Liver (tissue), 3 donors: ENCODE results near the gene C5orf58.

ENCODE experiments used
- CTCF ChIP-seq: fragments of 150-350 bp; IDR thresholded peaks from 2 replicates; pipeline ENCODE4 v1.5.1; 2017; ENCODE audit warnings: improper control_type of control experiment, low read depth, low read length; ENCODE audit not compliant: missing input control
- EGR1 ChIP-seq, 2 donors: IDR thresholded peaks; 2 replicates each; pipeline ENCODE4 v1.6.1; 2016 to 2018; ENCODE audit warnings: antibody characterized with exemption in 2 of 2, low read depth in 2 of 2
- MAX ChIP-seq: IDR thresholded peaks from 2 replicates; pipeline ENCODE4 v1.6.1; 2016; ENCODE audit warnings: antibody characterized with exemption
- donor health status: healthy.
- donor health status: healthy.

- TF ChIP-seq CTCF (no peak), MAX (no peak), EGR1 (IDR thresholded peaks at IDR 0.05; ENCODE audit: low read depth in 2 of 2) (no peak)
These were observed 59.7 kb downstream of the C5orf58 start for GRCh38 chr5:170292179-170293104.
